ENCODE measurements around the gene MACF1. TPM values are rescaled to one million over a fixed set of nuclear protein-coding genes. Genes with fewer than 3 reads are reported as not detected.

Gene MACF1
- total and polyA plus RNA-seq, 2 donors from 2014 or later: 65.7 to 387 TPM

GRCh38 chr1:39239968-39240367, 35.5 kb downstream of the MACF1 start:
- TF ChIP-seq CTCF (IDR thresholded peaks at IDR 0.05; ENCODE audit: borderline replicate concordance, extremely low read depth, insufficient read depth): no peak
- Histone ChIP-seq H3K27ac (ENCODE audit: low read depth in 2 of 2, low read length in 2 of 2) (no peak overlapping the region), H3K4me3 (ENCODE audit: low read length in 3 of 3) (no peak overlapping the region), H3K27me3 (ENCODE audit: control insufficient read depth, insufficient read depth, low read length) (no peaks in the 10 kb centered on the region), H3K4me1 (ENCODE audit: control insufficient read depth in 2 of 3, insufficient read depth in 2 of 3, low read depth in 1 of 3, low read length in 3 of 3) (peaks cover 0 to 4% (median 0%) of the 10 kb centered on the region in 3 donors), H3K9ac (ENCODE audit: low read length in 3 of 3) (no peak overlapping the region), H3K36me3 (ENCODE audit: control insufficient read depth in 2 of 3, insufficient read depth in 3 of 3, low read length in 3 of 3) (no peaks in the 10 kb centered on the region), H3K9me3 (ENCODE audit: control insufficient read depth in 2 of 3, insufficient read depth in 1 of 3, low read length in 3 of 3) (no peaks in the 10 kb centered on the region)
- DNase-seq (no peak), FAIRE-seq (no peak)
- intact Hi-C loops (cut with DNase I): no loop called here

GRCh38 chr1:39243302-39243701, 38.8 kb downstream of the MACF1 start:
- intact Hi-C loops (cut with DNase I): no loop called here
- H3K27me3 ChIP-seq (ENCODE audit: control insufficient read depth, insufficient read depth, low read length): no peaks in the 10 kb centered on the region
- peaks cover 0 to 1% (median 0%) of the 10 kb centered on the region in 3 donors for H3K4me1 ChIP-seq (ENCODE audit: control insufficient read depth in 2 of 3, insufficient read depth in 2 of 3, low read depth in 1 of 3, low read length in 3 of 3)
- no peaks in the 10 kb centered on the region for H3K9me3 ChIP-seq (ENCODE audit: control insufficient read depth in 2 of 3, insufficient read depth in 1 of 3, low read length in 3 of 3)
- no peak for DNase-seq
- H3K27ac ChIP-seq (ENCODE audit: low read depth in 2 of 2, low read length in 2 of 2): no peak overlapping the region
- no peak overlapping the region for H3K9ac ChIP-seq (ENCODE audit: low read length in 3 of 3)
- no peak for TF ChIP-seq CTCF (IDR thresholded peaks at IDR 0.05; ENCODE audit: borderline replicate concordance, extremely low read depth, insufficient read depth)
- no peak for FAIRE-seq
- no peaks in the 10 kb centered on the region for H3K36me3 ChIP-seq (ENCODE audit: control insufficient read depth in 2 of 3, insufficient read depth in 3 of 3, low read length in 3 of 3)
- no peak overlapping the region for H3K4me3 ChIP-seq (ENCODE audit: low read length in 3 of 3)

- Histone ChIP-seq H3K9ac (ENCODE audit: low read length in 3 of 3) (no peak overlapping the region), H3K27ac (ENCODE audit: low read depth in 2 of 2, low read length in 2 of 2) (no peak overlapping the region), H3K4me3 (ENCODE audit: low read length in 3 of 3) (no peak overlapping the region), H3K27me3 (ENCODE audit: control insufficient read depth, insufficient read depth, low read length) (no peaks in the 10 kb centered on the region), H3K36me3 (ENCODE audit: control insufficient read depth in 2 of 3, insufficient read depth in 3 of 3, low read length in 3 of 3) (peaks cover 0 to 9% (median 0%) of the 10 kb centered on the region in 3 donors), H3K4me1 (ENCODE audit: control insufficient read depth in 2 of 3, insufficient read depth in 2 of 3, low read depth in 1 of 3, low read length in 3 of 3) (peaks cover 0 to 6% (median 0%) of the 10 kb centered on the region in 3 donors), H3K9me3 (ENCODE audit: control insufficient read depth in 2 of 3, insufficient read depth in 1 of 3, low read length in 3 of 3) (no peaks in the 10 kb centered on the region)
- DNase-seq (peak in 1 of 5 donors; percentile 34), FAIRE-seq (no peak)
- intact Hi-C loops (cut with DNase I): no loop called here
- no peak for TF ChIP-seq CTCF (IDR thresholded peaks at IDR 0.05; ENCODE audit: borderline replicate concordance, extremely low read depth, insufficient read depth)
Measured at GRCh38 chr1:39250460-39251240, 46.2 kb downstream of the MACF1 start.

Measured in kidney (tissue), 14 donors.